ENCODE data around the gene MYO5B. TPM values are rescaled to one million over a fixed set of nuclear protein-coding genes. Genes with fewer than 3 reads are reported as not detected.

The MYO5B gene
- polyA plus RNA-seq, 1 donor (not counting 4 experiments of a cell fraction or from before 2014, with no cell fraction given): 6.8 TPM

- Histone ChIP-seq H3K27ac (ENCODE audit: control insufficient read depth, insufficient read depth, low read length) (no peak overlapping the region), H3K9me1 (ENCODE audit: control insufficient read depth, extremely low read depth, insufficient read depth, low read length) (no peaks in the 10 kb centered on the region), H3K4me1 (ENCODE audit: control insufficient read depth, extremely low read depth, insufficient read depth, low read length) (no peaks in the 10 kb centered on the region), H3K9ac (ENCODE audit: control insufficient read depth, extremely low read depth, insufficient read depth, low read length) (no peak overlapping the region), H2AFZ (ENCODE audit: control insufficient read depth, low read length) (no peak overlapping the region), H3K4me3 (ENCODE audit: control insufficient read depth in 2 of 3, extremely low read depth in 1 of 3, insufficient read depth in 2 of 3, low read depth in 1 of 3, low read length in 3 of 3) (no peak overlapping the region), H3K4me2 (ENCODE audit: control insufficient read depth, extremely low read depth, insufficient read depth, low read depth, low read length) (no peak overlapping the region), H4K20me1 (ENCODE audit: control insufficient read depth, extremely low read depth, insufficient read depth, low read length) (no peaks in the 10 kb centered on the region), H3K79me2 (ENCODE audit: control insufficient read depth, insufficient read depth, low read length) (no peaks in the 10 kb centered on the region), H3K9me3 (ENCODE audit: control insufficient read depth, low read depth, low read length) (no peaks in the 10 kb centered on the region), H3K27me3 (ENCODE audit: control insufficient read depth, extremely low read depth, insufficient read depth, low read length) (peaks cover 6% of the 10 kb centered on the region), H3K36me3 (ENCODE audit: control insufficient read depth in 2 of 2, extremely low read depth in 1 of 2, insufficient read depth in 2 of 2, low read length in 2 of 2) (no peaks in the 10 kb centered on the region)
- no peak for FAIRE-seq
- no peak for DNase-seq (ENCODE audit: low read depth, low spot score)
- dilution Hi-C loops (cut with MboI; ENCODE audit: extremely low pct_ligation_motif_present, low sequenced_read_pairs): no loop called here
- TF ChIP-seq CTCF (optimal IDR thresholded peaks at IDR 0.05 in 1 of 3, IDR thresholded peaks at IDR 0.05 in 1 of 3, conservative IDR thresholded peaks at IDR 0.05 in 1 of 3; ENCODE audit: extremely low read depth in 1 of 3, insufficient read depth in 2 of 3, low read length in 3 of 3): no peak
- no peak for TF ChIP-seq EZH2 (IDR thresholded peaks at IDR 0.05; ENCODE audit: low read length)
Measured at GRCh38 chr18:50024466-50024865, 170.5 kb downstream of the MYO5B start.

- Histone ChIP-seq H3K79me2 (ENCODE audit: control insufficient read depth, insufficient read depth, low read length) (no peaks in the 10 kb centered on the region), H3K4me2 (ENCODE audit: control insufficient read depth, extremely low read depth, insufficient read depth, low read depth, low read length) (no peak overlapping the region), H3K36me3 (ENCODE audit: control insufficient read depth in 2 of 2, extremely low read depth in 1 of 2, insufficient read depth in 2 of 2, low read length in 2 of 2) (no peaks in the 10 kb centered on the region), H4K20me1 (ENCODE audit: control insufficient read depth, extremely low read depth, insufficient read depth, low read length) (no peaks in the 10 kb centered on the region), H3K4me1 (ENCODE audit: control insufficient read depth, extremely low read depth, insufficient read depth, low read length) (no peaks in the 10 kb centered on the region), H3K9me3 (ENCODE audit: control insufficient read depth, low read depth, low read length) (no peaks in the 10 kb centered on the region), H3K27ac (ENCODE audit: control insufficient read depth, insufficient read depth, low read length) (no peak overlapping the region), H3K9me1 (ENCODE audit: control insufficient read depth, extremely low read depth, insufficient read depth, low read length) (no peaks in the 10 kb centered on the region), H2AFZ (ENCODE audit: control insufficient read depth, low read length) (no peak overlapping the region), H3K27me3 (ENCODE audit: control insufficient read depth, extremely low read depth, insufficient read depth, low read length) (peaks cover 6% of the 10 kb centered on the region), H3K9ac (ENCODE audit: control insufficient read depth, extremely low read depth, insufficient read depth, low read length) (no peak overlapping the region), H3K4me3 (ENCODE audit: control insufficient read depth in 2 of 3, extremely low read depth in 1 of 3, insufficient read depth in 2 of 3, low read depth in 1 of 3, low read length in 3 of 3) (no peak overlapping the region)
- no peak for DNase-seq (ENCODE audit: low read depth, low spot score)
- no peak for FAIRE-seq
- dilution Hi-C loops (cut with MboI; ENCODE audit: extremely low pct_ligation_motif_present, low sequenced_read_pairs): no loop called here
- TF ChIP-seq CTCF (optimal IDR thresholded peaks at IDR 0.05 in 1 of 3, IDR thresholded peaks at IDR 0.05 in 1 of 3, conservative IDR thresholded peaks at IDR 0.05 in 1 of 3; ENCODE audit: extremely low read depth in 1 of 3, insufficient read depth in 2 of 3, low read length in 3 of 3) (no peak), EZH2 (IDR thresholded peaks at IDR 0.05; ENCODE audit: low read length) (no peak)
Measured at GRCh38 chr18:50022985-50023384, 172.0 kb downstream of the MYO5B start.

Data from keratinocyte (primary cell).